Breast epithelium (tissue), 4 donors: ENCODE results near the gene GMDS. TPM values are rescaled to one million over a fixed set of nuclear protein-coding genes. Genes with fewer than 3 reads are reported as not detected.

ENCODE experiments used
- DNase-seq, 2 donors: peaks; one replicate each; pipeline ENCODE4 v3.0.0-alpha.2; 2019; ENCODE audit warnings: low spot score in 2 of 2
- H3K27ac ChIP-seq, 2 donors: fragments of 200-600 bp; sonication (generic) in 1 of 2; one replicate each; pipeline ENCODE4 v1.5.1; 2016 to 2019; ENCODE audit warnings: mild to moderate bottlenecking in 1 of 2
- H3K27me3 ChIP-seq, 2 donors: fragments of 200-600 bp; sonication (generic) in 1 of 2; one replicate each; pipeline versions ENCODE4 v1.5.1 to v1.6.0; 2017 to 2019; ENCODE audit warnings: control low read depth in 1 of 2, mild to moderate bottlenecking in 1 of 2
- H3K36me3 ChIP-seq: fragments of 200-600 bp; one replicate; pipeline ENCODE4 v1.5.1; 2019
- H3K4me1 ChIP-seq, 2 donors: fragments of 200-600 bp; sonication (generic); one replicate each; pipeline ENCODE4 v1.5.1; 2016 to 2019; ENCODE audit warnings: control low read depth in 1 of 2
- H3K4me3 ChIP-seq, 3 donors: fragments of 200-600 bp; sonication (generic); 1 replicate in 2 of 3; 2 replicates in 1 of 3; pipeline ENCODE4 v1.5.1; 2016 to 2019; ENCODE audit warnings: mild to moderate bottlenecking in 3 of 3, moderate library complexity in 2 of 3
- H3K9me3 ChIP-seq, 2 donors: fragments of 200-600 bp; sonication (generic) in 1 of 2; one replicate each; pipeline ENCODE4 v1.5.1; 2016 to 2019; ENCODE audit warnings: control low read depth in 1 of 2
- POLR2A ChIP-seq: fragments of 450-650 bp; IDR thresholded peaks from one replicate; pipeline ENCODE4 v1.6.1; 2016; ENCODE audit warnings: antibody characterized with exemption, mild to moderate bottlenecking, moderate library complexity
- POLR2AphosphoS5 ChIP-seq, 3 donors: sonication (generic); formaldehyde crosslinking; IDR thresholded peaks; one replicate each; pipeline ENCODE4 v1.6.1; 2017; ENCODE audit warnings: antibody characterized with exemption in 3 of 3
- intact Hi-C: fragments of 100-400 bp; cut with DNase I; formaldehyde crosslinking; loops from one replicate; pipeline ENCODE4 v1.15.1; 2023; ENCODE audit warnings: low total_unique reads
- total RNA-seq, 3 donors: library from RNA; depleted of rRNA; stranded (reverse); fragments of >200 nt; gene quantifications; one replicate each; pipeline ENCODE4 v1.1.0, GENCODE V29; 2016
- TF ChIP-seq, protein P1 (sequence below), 3 donors: fragments of 450-650 bp; IDR thresholded peaks; one replicate each; pipeline ENCODE4 v1.5.1; 2016 to 2017; ENCODE audit warnings: antibody characterized with exemption in 3 of 3, mild to moderate bottlenecking in 3 of 3, moderate library complexity in 3 of 3

The GMDS gene
- total RNA-seq, 3 donors from 2014 or later, result 7.5 to 29.2 (median 17.0) TPM

DNA sequence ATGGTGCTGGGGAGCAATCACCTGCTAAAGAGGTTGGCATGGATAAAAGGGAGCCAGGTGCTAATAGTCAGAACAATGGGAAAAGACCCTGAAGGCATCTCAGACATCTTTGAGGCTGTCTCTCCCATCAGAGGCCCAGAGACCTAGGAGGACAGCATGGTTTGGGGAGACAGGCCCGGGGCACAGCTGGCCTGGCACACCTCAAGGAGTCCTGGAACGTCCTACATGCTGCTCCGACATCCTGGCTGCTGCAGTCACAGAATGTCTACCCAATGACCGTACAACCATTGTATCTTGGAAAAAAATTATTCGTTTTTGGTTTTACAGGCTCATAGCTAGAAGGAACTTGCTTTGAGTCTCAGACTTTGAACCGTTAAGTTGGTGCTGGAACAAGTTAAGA, 4.4 kb downstream of the GMDS start:
- no peak for DNase-seq
- H3K4me3 ChIP-seq, result no peak overlapping the region
- no peaks in the 10 kb centered on the region for H3K4me1 ChIP-seq
- TF ChIP-seq POLR2A, result no peak
- TF ChIP-seq, protein P1, sequence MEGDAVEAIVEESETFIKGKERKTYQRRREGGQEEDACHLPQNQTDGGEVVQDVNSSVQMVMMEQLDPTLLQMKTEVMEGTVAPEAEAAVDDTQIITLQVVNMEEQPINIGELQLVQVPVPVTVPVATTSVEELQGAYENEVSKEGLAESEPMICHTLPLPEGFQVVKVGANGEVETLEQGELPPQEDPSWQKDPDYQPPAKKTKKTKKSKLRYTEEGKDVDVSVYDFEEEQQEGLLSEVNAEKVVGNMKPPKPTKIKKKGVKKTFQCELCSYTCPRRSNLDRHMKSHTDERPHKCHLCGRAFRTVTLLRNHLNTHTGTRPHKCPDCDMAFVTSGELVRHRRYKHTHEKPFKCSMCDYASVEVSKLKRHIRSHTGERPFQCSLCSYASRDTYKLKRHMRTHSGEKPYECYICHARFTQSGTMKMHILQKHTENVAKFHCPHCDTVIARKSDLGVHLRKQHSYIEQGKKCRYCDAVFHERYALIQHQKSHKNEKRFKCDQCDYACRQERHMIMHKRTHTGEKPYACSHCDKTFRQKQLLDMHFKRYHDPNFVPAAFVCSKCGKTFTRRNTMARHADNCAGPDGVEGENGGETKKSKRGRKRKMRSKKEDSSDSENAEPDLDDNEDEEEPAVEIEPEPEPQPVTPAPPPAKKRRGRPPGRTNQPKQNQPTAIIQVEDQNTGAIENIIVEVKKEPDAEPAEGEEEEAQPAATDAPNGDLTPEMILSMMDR (IDR thresholded peaks at IDR 0.05), result no peak
- no peak for TF ChIP-seq POLR2AphosphoS5 (IDR thresholded peaks at IDR 0.05)
- H3K27ac ChIP-seq, result no peak overlapping the region
- intact Hi-C loops, result loop anchor here (10.0 kb wide), 1 partner anchor 626 kb away; no protein-coding TSS in a partner anchor
- no peaks in the 10 kb centered on the region for H3K36me3 ChIP-seq
- no peaks in the 10 kb centered on the region for H3K9me3 ChIP-seq
- no peaks in the 10 kb centered on the region for H3K27me3 ChIP-seq

DNA sequence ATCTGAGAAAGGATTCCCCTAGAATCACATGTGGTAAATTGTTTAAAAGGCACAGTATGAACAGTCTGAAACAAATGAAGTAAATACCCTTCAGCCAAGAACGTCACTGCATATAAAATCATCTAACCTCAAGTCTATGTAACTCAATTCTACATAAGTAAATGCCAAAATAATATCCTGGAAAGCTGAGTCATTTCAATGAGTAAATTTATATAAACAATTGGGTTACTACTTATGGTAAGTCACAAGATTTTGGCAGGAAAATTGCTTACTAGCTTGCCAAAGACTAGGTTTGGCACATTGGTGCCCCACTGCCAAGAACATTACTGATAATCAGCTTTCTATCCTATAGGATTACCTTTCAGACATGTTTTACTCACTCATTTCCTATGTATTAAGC, 8.4 kb downstream of the GMDS start:
- intact Hi-C loops, result loop anchor here (5.0 kb wide), 1 partner anchor 510 kb away; no protein-coding TSS in a partner anchor
- TF ChIP-seq POLR2AphosphoS5 (IDR thresholded peaks at IDR 0.05) (no peak), POLR2A (no peak)
- TF ChIP-seq, protein P1 (IDR thresholded peaks at IDR 0.05), result no peak
- no peaks in the 10 kb centered on the region for H3K4me1 ChIP-seq
- H3K27me3 ChIP-seq, result no peaks in the 10 kb centered on the region
- no peak overlapping the region for H3K27ac ChIP-seq
- H3K36me3 ChIP-seq, result no peaks in the 10 kb centered on the region
- no peak for DNase-seq
- no peak overlapping the region for H3K4me3 ChIP-seq
- no peaks in the 10 kb centered on the region for H3K9me3 ChIP-seq

DNA sequence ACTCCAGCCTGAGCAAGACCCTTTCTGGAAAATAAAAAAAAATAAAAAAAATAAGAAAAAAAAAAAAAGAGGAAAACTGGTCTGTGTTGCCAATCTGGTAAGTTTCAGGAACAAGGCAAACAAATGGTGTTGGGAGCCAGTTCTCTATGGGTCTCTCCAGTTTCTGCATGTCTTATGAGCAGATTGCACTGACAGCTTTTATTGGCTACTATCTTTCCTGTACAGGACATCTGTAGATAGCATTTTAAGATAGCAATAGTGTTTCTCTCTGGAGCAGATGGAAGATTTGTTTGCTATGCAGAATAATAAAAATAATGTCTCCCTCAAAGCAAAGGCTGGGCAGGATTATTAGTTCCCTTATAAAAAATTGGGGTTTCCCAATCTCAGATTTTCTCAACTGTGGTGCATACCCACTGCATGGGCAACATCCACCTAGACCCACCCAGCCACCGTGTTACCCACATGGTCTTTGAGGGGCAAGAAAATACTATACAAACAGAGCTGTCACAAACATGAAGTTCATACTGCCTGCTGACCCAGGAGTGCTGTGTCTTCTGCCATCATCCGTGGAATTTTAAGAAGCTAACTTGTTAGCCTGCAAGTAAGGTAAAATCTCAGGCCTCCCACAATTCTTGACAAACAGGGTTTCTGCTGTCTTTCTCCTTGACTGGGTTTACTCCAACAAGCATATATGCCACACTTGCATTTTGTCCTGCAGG, 9.5 kb downstream of the GMDS start:
- intact Hi-C loops, result loop anchor here (5.0 kb wide), 1 partner anchor 509 kb away; no protein-coding TSS in a partner anchor
- TF ChIP-seq POLR2A (no peak), POLR2AphosphoS5 (IDR thresholded peaks at IDR 0.05) (no peak)
- TF ChIP-seq, protein P1 (IDR thresholded peaks at IDR 0.05), result no peak
- no peak overlapping the region for H3K4me3 ChIP-seq
- DNase-seq, result no peak
- H3K9me3 ChIP-seq, result no peaks in the 10 kb centered on the region
- no peak overlapping the region for H3K27ac ChIP-seq
- no peaks in the 10 kb centered on the region for H3K36me3 ChIP-seq
- H3K27me3 ChIP-seq, result no peaks in the 10 kb centered on the region
- H3K4me1 ChIP-seq, result no peaks in the 10 kb centered on the region

DNA sequence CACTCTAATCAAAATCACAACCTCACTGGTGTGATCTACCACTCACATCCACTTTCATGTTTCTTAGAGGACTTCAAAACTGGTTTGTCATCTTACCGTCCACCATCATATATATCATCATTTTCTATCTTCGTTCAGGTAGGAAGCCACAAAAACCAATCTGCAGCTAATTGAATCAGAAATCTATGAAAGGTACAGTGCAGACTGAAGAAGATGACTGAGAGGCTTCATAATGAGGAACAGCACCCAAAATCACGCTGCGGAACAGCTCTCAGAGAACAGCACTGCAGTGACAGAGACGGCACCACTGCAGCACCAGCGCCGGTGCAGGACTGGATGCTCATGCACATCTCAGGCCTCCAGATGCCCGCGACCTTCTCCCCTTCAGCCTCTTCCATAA, 13.0 kb downstream of the GMDS start:
- TF ChIP-seq, protein P1 (IDR thresholded peaks at IDR 0.05), result no peak
- TF ChIP-seq POLR2AphosphoS5 (IDR thresholded peaks at IDR 0.05), result no peak
- TF ChIP-seq POLR2A, result no peak
- Histone ChIP-seq H3K27ac (no peak overlapping the region), H3K36me3 (no peaks in the 10 kb centered on the region), H3K9me3 (no peaks in the 10 kb centered on the region), H3K4me3 (no peak overlapping the region), H3K4me1 (no peaks in the 10 kb centered on the region), H3K27me3 (no peaks in the 10 kb centered on the region)
- intact Hi-C loops, result no loop called here
- no peak for DNase-seq

DNA sequence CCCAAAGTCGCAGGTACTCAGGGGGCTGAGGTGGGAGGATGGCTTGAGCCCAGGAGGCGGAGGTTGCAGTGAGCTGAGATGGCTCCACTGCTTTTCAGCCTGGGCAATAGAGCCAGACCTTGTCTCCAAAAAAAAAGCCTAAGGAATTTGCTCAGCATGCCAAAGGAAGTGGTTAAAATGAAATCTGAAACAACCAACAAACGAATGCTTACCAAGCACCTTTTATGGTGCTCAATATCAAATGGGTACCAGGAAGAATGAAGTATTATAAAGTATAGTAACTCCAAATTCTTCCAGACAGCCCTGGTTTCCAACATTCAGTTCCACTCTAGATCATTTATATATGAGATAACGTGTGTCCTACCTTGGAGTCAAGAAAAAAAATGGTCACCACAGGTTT, 14.0 kb downstream of the GMDS start:
- H3K36me3 ChIP-seq, result no peaks in the 10 kb centered on the region
- H3K27ac ChIP-seq, result peak overlapping the region in 1 of 2 donors; percentile 3
- H3K4me3 ChIP-seq, result no peak overlapping the region
- DNase-seq, result no peak
- TF ChIP-seq, protein P1 (IDR thresholded peaks at IDR 0.05), result no peak
- TF ChIP-seq POLR2AphosphoS5 (IDR thresholded peaks at IDR 0.05) (no peak), POLR2A (no peak)
- H3K4me1 ChIP-seq, result no peaks in the 10 kb centered on the region
- H3K9me3 ChIP-seq, result no peaks in the 10 kb centered on the region
- intact Hi-C loops, result no loop called here
- no peaks in the 10 kb centered on the region for H3K27me3 ChIP-seq
